Measurements from ENCODE around the gene CKLF.

DNA sequence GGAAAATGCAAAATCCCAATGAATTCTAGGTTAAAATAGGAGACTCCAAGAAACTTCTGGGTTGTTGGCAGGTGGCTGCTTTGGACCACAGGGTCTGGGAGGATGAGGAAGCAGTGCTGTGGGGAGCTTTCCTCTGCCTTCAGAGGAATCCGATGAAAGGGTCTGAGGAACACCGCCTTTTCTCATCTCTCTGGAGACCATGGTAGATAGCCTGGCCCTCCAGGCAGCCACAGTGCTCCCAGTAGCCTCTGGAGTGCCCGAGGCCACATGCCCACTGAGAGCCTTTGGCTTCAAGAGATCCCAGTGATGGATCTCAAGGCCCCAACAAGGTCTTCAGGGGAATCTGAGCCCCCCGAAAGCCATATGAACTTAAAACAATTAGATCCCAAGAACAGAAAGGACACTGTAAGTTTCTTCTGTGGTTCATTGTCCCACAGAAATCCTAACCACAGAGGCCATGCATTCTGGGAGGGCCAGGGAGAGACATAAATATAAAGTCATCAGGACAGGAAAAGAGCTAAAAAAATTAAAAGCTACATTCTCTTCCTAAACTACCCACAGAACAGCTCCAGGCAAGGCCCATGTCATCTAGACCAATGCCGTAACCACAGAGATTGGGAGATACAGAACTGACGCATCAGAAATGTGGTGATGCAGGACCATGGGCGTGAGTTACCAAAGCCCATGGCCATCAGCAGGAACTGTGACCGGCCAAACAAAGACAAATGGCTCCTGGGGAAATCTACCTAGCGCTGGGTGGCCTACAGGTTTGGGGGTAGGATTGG is 26.8 kb upstream of the CKLF start:
- TF ChIP-seq TAF1 (IDR thresholded peaks at IDR 0.05; ENCODE audit: borderline replicate concordance, insufficient read depth, low read length) = no peak
- no peak for TF ChIP-seq SIN3A (IDR thresholded peaks at IDR 0.05; ENCODE audit: borderline replicate concordance, insufficient read depth, low read length)
- TF ChIP-seq, protein P1, sequence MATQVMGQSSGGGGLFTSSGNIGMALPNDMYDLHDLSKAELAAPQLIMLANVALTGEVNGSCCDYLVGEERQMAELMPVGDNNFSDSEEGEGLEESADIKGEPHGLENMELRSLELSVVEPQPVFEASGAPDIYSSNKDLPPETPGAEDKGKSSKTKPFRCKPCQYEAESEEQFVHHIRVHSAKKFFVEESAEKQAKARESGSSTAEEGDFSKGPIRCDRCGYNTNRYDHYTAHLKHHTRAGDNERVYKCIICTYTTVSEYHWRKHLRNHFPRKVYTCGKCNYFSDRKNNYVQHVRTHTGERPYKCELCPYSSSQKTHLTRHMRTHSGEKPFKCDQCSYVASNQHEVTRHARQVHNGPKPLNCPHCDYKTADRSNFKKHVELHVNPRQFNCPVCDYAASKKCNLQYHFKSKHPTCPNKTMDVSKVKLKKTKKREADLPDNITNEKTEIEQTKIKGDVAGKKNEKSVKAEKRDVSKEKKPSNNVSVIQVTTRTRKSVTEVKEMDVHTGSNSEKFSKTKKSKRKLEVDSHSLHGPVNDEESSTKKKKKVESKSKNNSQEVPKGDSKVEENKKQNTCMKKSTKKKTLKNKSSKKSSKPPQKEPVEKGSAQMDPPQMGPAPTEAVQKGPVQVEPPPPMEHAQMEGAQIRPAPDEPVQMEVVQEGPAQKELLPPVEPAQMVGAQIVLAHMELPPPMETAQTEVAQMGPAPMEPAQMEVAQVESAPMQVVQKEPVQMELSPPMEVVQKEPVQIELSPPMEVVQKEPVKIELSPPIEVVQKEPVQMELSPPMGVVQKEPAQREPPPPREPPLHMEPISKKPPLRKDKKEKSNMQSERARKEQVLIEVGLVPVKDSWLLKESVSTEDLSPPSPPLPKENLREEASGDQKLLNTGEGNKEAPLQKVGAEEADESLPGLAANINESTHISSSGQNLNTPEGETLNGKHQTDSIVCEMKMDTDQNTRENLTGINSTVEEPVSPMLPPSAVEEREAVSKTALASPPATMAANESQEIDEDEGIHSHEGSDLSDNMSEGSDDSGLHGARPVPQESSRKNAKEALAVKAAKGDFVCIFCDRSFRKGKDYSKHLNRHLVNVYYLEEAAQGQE (IDR thresholded peaks at IDR 0.05; ENCODE audit: insufficient read depth in 1 of 2, low read depth in 2 of 2, low read length in 2 of 2) = no peak
- TF ChIP-seq POLR2AphosphoS5 (IDR thresholded peaks at IDR 0.05; ENCODE audit: low read depth, low read length) = no peak
- TF ChIP-seq FOXP2 (optimal IDR thresholded peaks at IDR 0.05; ENCODE audit: borderline replicate concordance, extremely low read depth, extremely low read length, insufficient read depth) = no peak
